Chondrocyte (in vitro differentiated cells): ENCODE results near the gene IQGAP1. TPM values are rescaled to one million over a fixed set of nuclear protein-coding genes. Genes with fewer than 3 reads are reported as not detected.

Source experiments
- DNase-seq: peaks from one replicate; pipeline ENCODE4 v3.0.0; 2021; ENCODE audit warnings: mixed read lengths, low spot score
- H3K27ac Mint-ChIP-seq: one replicate; pipeline ENCODE4 v1.8.0; 2021; ENCODE audit warnings: mild to moderate bottlenecking, moderate library complexity, mixed read lengths; ENCODE audit not compliant: unreplicated experiment
- H3K27me3 Mint-ChIP-seq: 2 replicates; pipeline ENCODE4 v1.8.0; 2021; ENCODE audit warnings: low read depth, mixed read lengths
- H3K36me3 Mint-ChIP-seq: 2 replicates; pipeline ENCODE4 v1.8.0; 2021; ENCODE audit warnings: low read depth, mixed read lengths
- H3K4me1 Mint-ChIP-seq: 2 replicates; pipeline ENCODE4 v1.8.0; 2021; ENCODE audit warnings: low read depth, mild to moderate bottlenecking, mixed read lengths
- H3K4me3 Mint-ChIP-seq: one replicate; pipeline ENCODE4 v1.8.0; 2021; ENCODE audit warnings: mild to moderate bottlenecking, moderate library complexity, mixed read lengths; ENCODE audit not compliant: unreplicated experiment
- H3K9me3 Mint-ChIP-seq: 2 replicates; pipeline ENCODE4 v1.8.0; 2021; ENCODE audit warnings: low read depth, mixed read lengths
- CTCF ChIP-seq: fragments of 200-600 bp; sonication (generic); IDR thresholded peaks from 2 replicates; pipeline ENCODE4 v1.5.0; 2021; ENCODE audit warnings: antibody characterized with exemption, mild to moderate bottlenecking, moderate library complexity
- total RNA-seq: library from RNA; stranded (reverse); gene quantifications from 3 replicates; pipeline ENCODE4 v1.2.1, GENCODE V29; 2021

The IQGAP1 gene
- total RNA-seq, 1 donor from 2014 or later = 209 TPM

- no peaks in the 10 kb centered on the region for H3K27me3 Mint-ChIP-seq
- no peak for DNase-seq
- peaks cover 13% of the 10 kb centered on the region for H3K4me1 Mint-ChIP-seq
- H3K4me3 Mint-ChIP-seq = no peak overlapping the region
- H3K27ac Mint-ChIP-seq = no peak overlapping the region
- TF ChIP-seq CTCF = no peak
- H3K9me3 Mint-ChIP-seq = no peaks in the 10 kb centered on the region
- peaks cover 22% of the 10 kb centered on the region for H3K36me3 Mint-ChIP-seq
Observed at GRCh38 chr15:90441027-90441426, 53.0 kb downstream of the IQGAP1 start.

GRCh38 chr15:90442423-90442822 lies 54.4 kb downstream of the IQGAP1 start:
- H3K4me1 Mint-ChIP-seq = peaks cover 13% of the 10 kb centered on the region
- H3K36me3 Mint-ChIP-seq = peaks cover 22% of the 10 kb centered on the region
- H3K27me3 Mint-ChIP-seq = no peaks in the 10 kb centered on the region
- no peak overlapping the region for H3K4me3 Mint-ChIP-seq
- no peak for TF ChIP-seq CTCF
- H3K9me3 Mint-ChIP-seq = no peaks in the 10 kb centered on the region
- DNase-seq = no peak
- H3K27ac Mint-ChIP-seq = no peak overlapping the region

GRCh38 chr15:90449206-90449735 lies 61.2 kb downstream of the IQGAP1 start:
- Mint-ChIP-seq H3K27me3 (no peaks in the 10 kb centered on the region), H3K4me1 (peaks cover 14% of the 10 kb centered on the region), H3K9me3 (no peaks in the 10 kb centered on the region), H3K4me3 (no peak overlapping the region), H3K36me3 (peaks cover 52% of the 10 kb centered on the region), H3K27ac (peak overlapping the region; percentile 72)
- no peak for TF ChIP-seq CTCF
- DNase-seq = no peak

- no peaks in the 10 kb centered on the region for H3K27me3 Mint-ChIP-seq
- H3K4me3 Mint-ChIP-seq = no peak overlapping the region
- peaks cover 58% of the 10 kb centered on the region for H3K36me3 Mint-ChIP-seq
- TF ChIP-seq CTCF = no peak
- no peaks in the 10 kb centered on the region for H3K9me3 Mint-ChIP-seq
- H3K4me1 Mint-ChIP-seq = peaks cover 14% of the 10 kb centered on the region
- peak overlapping the region; percentile 71 for H3K27ac Mint-ChIP-seq
- DNase-seq = no peak
Observed at GRCh38 chr15:90451053-90451850, 63.2 kb downstream of the IQGAP1 start.

- no peak for TF ChIP-seq CTCF
- no peak for DNase-seq
- H3K4me3 Mint-ChIP-seq = no peak overlapping the region
- peaks cover 16% of the 10 kb centered on the region for H3K4me1 Mint-ChIP-seq
- H3K36me3 Mint-ChIP-seq = peaks cover 57% of the 10 kb centered on the region
- H3K27me3 Mint-ChIP-seq = no peaks in the 10 kb centered on the region
- no peaks in the 10 kb centered on the region for H3K9me3 Mint-ChIP-seq
- no peak overlapping the region for H3K27ac Mint-ChIP-seq
Observed at GRCh38 chr15:90456236-90456635, 68.2 kb downstream of the IQGAP1 start.
